Adipose tissue (tissue), 3 donors: Measurements from ENCODE around the gene HELZ2. TPM values are rescaled to one million over a fixed set of nuclear protein-coding genes. Genes with fewer than 3 reads are reported as not detected.
A peak's percentile ranks its signal among the peaks of the same experiment; 100 is the strongest.
"Not testable (repeated sequence)": the region's sequence is repeated elsewhere in the genome, so short reads cannot be mapped to it uniquely, and the experiment has no call there.

ENCODE experiments used
- H3K27ac ChIP-seq: one replicate; pipeline ENCODE4 v1.5.1; 2013; ENCODE audit warnings: low read depth, low read length
- WGBS, 3 donors: extraction: QIAGEN DNeasy Blood & Tissue Kit; methylation state at CpG; one replicate each; pipeline ENCODE4 v1.1.7; 2013; 5-methylcytosine and 5-hydroxymethylcytosine counted together
- polyA plus RNA-seq, 3 donors: library from polyadenylated mRNA; stranded (reverse); fragments of 200-250 nt; gene quantifications; one replicate each; pipeline ENCODE4 v1.2.3, GENCODE V29; 2013
- donor health status: healthy with polysubstance abuse.
- donor health status: Bipolar disorder and iron deficiency.
- donor health status: healthy.

Gene HELZ2
- polyA plus RNA-seq, result 10 to 100 TPM; 11.3 to 22.0 (median 13.3) TPM

- peak within 1 kb of the TSS; percentile 88 for H3K27ac ChIP-seq
- WGBS, 3 donors, result 8 to 11% (median 8%) methylated on average over 24 to 40 of the region's 40 CpGs
Measured at GRCh38 chr20:63574156-63574828, at the start of gene HELZ2. TSS of gene HELZ2 (minus strand) at chr20:63574239. CDS start at chr20:63572385, 1,854 bp downstream.

GRCh38 chr20:63622732-63623131 lies 48.7 kb upstream of the HELZ2 start:
- no peak overlapping the region for H3K27ac ChIP-seq
- 89 to 96% (median 94%) methylated on average over 14 of the region's 14 CpGs for WGBS, 3 donors

- H3K27ac ChIP-seq, result no peak overlapping the region
- WGBS, 3 donors, result 87 to 92% (median 90%) methylated on average over 4 of the region's 4 CpGs
Measured at GRCh38 chr20:63622096-63622495, 48.1 kb upstream of the HELZ2 start.

GRCh38 chr20:63620991-63621390 lies 47.0 kb upstream of the HELZ2 start:
- 74 to 87% (median 81%) methylated on average over 8 of the region's 8 CpGs for WGBS, 3 donors

GRCh38 chr20:63619505-63619904 lies 45.5 kb upstream of the HELZ2 start:
- H3K27ac ChIP-seq, result no peak overlapping the region
- 76 to 87% (median 76%) methylated on average over 13 of the region's 13 CpGs for WGBS, 3 donors

More at GRCh38 chr20:63620991-63621390, 47.0 kb upstream of the HELZ2 start:
- no peak overlapping the region for H3K27ac ChIP-seq

GRCh38 chr20:63619086-63619485 lies 45.0 kb upstream of the HELZ2 start:
- 92 to 95% (median 93%) methylated on average over 16 of the region's 16 CpGs for WGBS, 3 donors
- H3K27ac ChIP-seq, result no peak overlapping the region

GRCh38 chr20:63618291-63618980 lies 44.4 kb upstream of the HELZ2 start:
- WGBS, 3 donors, result 79 to 88% (median 85%) methylated on average over 11 of the region's 11 CpGs
- H3K27ac ChIP-seq, result no peak overlapping the region

- 83 to 96% (median 89%) methylated on average over 8 of the region's 8 CpGs for WGBS, 3 donors
Measured at GRCh38 chr20:63617876-63618265, 43.8 kb upstream of the HELZ2 start.

GRCh38 chr20:63617092-63617875 lies 43.2 kb upstream of the HELZ2 start:
- no peak overlapping the region for H3K27ac ChIP-seq
- WGBS, 3 donors, result 92 to 98% (median 95%) methylated on average over 41 of the region's 41 CpGs

More at GRCh38 chr20:63617876-63618265, 43.8 kb upstream of the HELZ2 start:
- H3K27ac ChIP-seq, result no peak overlapping the region

GRCh38 chr20:63613863-63614594 lies 40.0 kb upstream of the HELZ2 start:
- not testable (repeated sequence) for H3K27ac ChIP-seq
- WGBS, 3 donors, result 84 to 85% (median 85%) methylated on average over 15 to 18 of the region's 18 CpGs

GRCh38 chr20:63612276-63612931 lies 38.4 kb upstream of the HELZ2 start:
- WGBS, 3 donors, result 61 to 80% (median 66%) methylated on average over 20 of the region's 20 CpGs
- peak overlapping the region; percentile 28 for H3K27ac ChIP-seq

- WGBS, 3 donors, result 82 to 91% (median 84%) methylated on average over 10 of the region's 10 CpGs
Measured at GRCh38 chr20:63611646-63612045, 37.6 kb upstream of the HELZ2 start.

GRCh38 chr20:63610581-63611435 lies 36.8 kb upstream of the HELZ2 start:
- no peak overlapping the region for H3K27ac ChIP-seq
- WGBS, 3 donors, result 90 to 93% (median 92%) methylated on average over 17 of the region's 17 CpGs

More at GRCh38 chr20:63611646-63612045, 37.6 kb upstream of the HELZ2 start:
- H3K27ac ChIP-seq, result no peak overlapping the region

- WGBS, 3 donors, result 48 to 84% (median 62%) methylated on average over 9 of the region's 9 CpGs
- no peak overlapping the region for H3K27ac ChIP-seq
Measured at GRCh38 chr20:63606686-63607085, 32.6 kb upstream of the HELZ2 start.

GRCh38 chr20:63602321-63602720 lies 28.3 kb upstream of the HELZ2 start:
- WGBS, 3 donors, result 76 to 83% (median 79%) methylated on average over 3 of the region's 3 CpGs

GRCh38 chr20:63601679-63602078 lies 27.6 kb upstream of the HELZ2 start:
- 52 to 73% (median 73%) methylated on average over 4 to 8 of the region's 8 CpGs for WGBS, 3 donors

More at GRCh38 chr20:63602321-63602720, 28.3 kb upstream of the HELZ2 start:
- no peak overlapping the region for H3K27ac ChIP-seq

More at GRCh38 chr20:63601679-63602078, 27.6 kb upstream of the HELZ2 start:
- H3K27ac ChIP-seq, result not testable (repeated sequence)
